Lower leg skin (tissue), 3 donors: ENCODE results near the gene C2CD2L.

ENCODE experiments used
- POLR2A ChIP-seq, 2 donors: fragments of 450-650 bp; IDR thresholded peaks; one replicate each; pipeline ENCODE4 v1.6.1; 2016 to 2017; ENCODE audit warnings: antibody characterized with exemption in 2 of 2, mild to moderate bottlenecking in 1 of 2, moderate library complexity in 1 of 2
- TF ChIP-seq, protein P1 (sequence below), 3 donors: fragments of 450-650 bp; IDR thresholded peaks; one replicate each; pipeline ENCODE4 v1.5.1; 2016; ENCODE audit warnings: antibody characterized with exemption in 3 of 3, mild to moderate bottlenecking in 3 of 3, moderate library complexity in 2 of 3

- TF ChIP-seq, protein P1, sequence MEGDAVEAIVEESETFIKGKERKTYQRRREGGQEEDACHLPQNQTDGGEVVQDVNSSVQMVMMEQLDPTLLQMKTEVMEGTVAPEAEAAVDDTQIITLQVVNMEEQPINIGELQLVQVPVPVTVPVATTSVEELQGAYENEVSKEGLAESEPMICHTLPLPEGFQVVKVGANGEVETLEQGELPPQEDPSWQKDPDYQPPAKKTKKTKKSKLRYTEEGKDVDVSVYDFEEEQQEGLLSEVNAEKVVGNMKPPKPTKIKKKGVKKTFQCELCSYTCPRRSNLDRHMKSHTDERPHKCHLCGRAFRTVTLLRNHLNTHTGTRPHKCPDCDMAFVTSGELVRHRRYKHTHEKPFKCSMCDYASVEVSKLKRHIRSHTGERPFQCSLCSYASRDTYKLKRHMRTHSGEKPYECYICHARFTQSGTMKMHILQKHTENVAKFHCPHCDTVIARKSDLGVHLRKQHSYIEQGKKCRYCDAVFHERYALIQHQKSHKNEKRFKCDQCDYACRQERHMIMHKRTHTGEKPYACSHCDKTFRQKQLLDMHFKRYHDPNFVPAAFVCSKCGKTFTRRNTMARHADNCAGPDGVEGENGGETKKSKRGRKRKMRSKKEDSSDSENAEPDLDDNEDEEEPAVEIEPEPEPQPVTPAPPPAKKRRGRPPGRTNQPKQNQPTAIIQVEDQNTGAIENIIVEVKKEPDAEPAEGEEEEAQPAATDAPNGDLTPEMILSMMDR (IDR thresholded peaks at IDR 0.05): no peak
- TF ChIP-seq POLR2A (IDR thresholded peaks at IDR 0.05): no peak
Observed at GRCh38 chr11:119108146-119108856, 1.2 kb downstream of the C2CD2L start.
